ENCODE measurements around the gene HSPG2. TPM values are rescaled to one million over a fixed set of nuclear protein-coding genes. Genes with fewer than 3 reads are reported as not detected.
A peak's percentile ranks its signal among the peaks of the same experiment; 100 is the strongest.

HSPG2 gene
- total RNA-seq, 1 experiment from 2014 or later = 171 TPM

GRCh38 chr1:21961337-21961736 lies 24.2 kb upstream of the HSPG2 start:
- H3K36me3 ChIP-seq (ENCODE audit: control insufficient read depth, insufficient read depth, low read length) = no peaks in the 10 kb centered on the region
- in situ Hi-C loops (cut with HindIII; ENCODE audit: low pct_unique_long_range_greater_than_20kb, low sequenced_read_pairs) (no loop called here), intact Hi-C loops (cut with micrococcal nuclease; ENCODE audit: unreplicated experiment) (no loop called here)
- ATAC-seq (no peak), DNase-seq (ENCODE audit: low read depth, low spot score) (no peak)
- peak overlapping the region; percentile 45 for H3K27ac ChIP-seq (ENCODE audit: low read length)
- TF ChIP-seq REST (IDR thresholded peaks at IDR 0.05; ENCODE audit: insufficient read depth in 1 of 2, low read depth in 2 of 2, low read length in 1 of 2) = no peak
- no peak for TF ChIP-seq SIN3A (IDR thresholded peaks at IDR 0.05; ENCODE audit: borderline replicate concordance, insufficient read depth, low read depth, low read length)
- TF ChIP-seq CTCF (IDR thresholded peaks at IDR 0.05) = no peak
- no peak for TF ChIP-seq POLR2AphosphoS5 (IDR thresholded peaks at IDR 0.05; ENCODE audit: low read depth, low read length)
- TF ChIP-seq TCF7L2 (IDR thresholded peaks at IDR 0.05; ENCODE audit: low read depth, low read length) = no peak
- POLR2A ChIA-PET = no interaction called here
- BruUV-seq (replicated peaks) = no TSS peak
- CTCF ChIA-PET = interaction anchor here (0.6 kb wide), 1 partner anchor 298 kb away, joined by 3 read pairs; no protein-coding TSS in a partner anchor
- no peaks in the 10 kb centered on the region for H3K9me3 ChIP-seq (ENCODE audit: control insufficient read depth, insufficient read depth, low read depth, low read length)
- no peaks in the 10 kb centered on the region for H3K27me3 ChIP-seq (ENCODE audit: control insufficient read depth, insufficient read depth, low read length)
- H3K4me3 ChIP-seq (ENCODE audit: low read depth in 2 of 2, low read length in 2 of 2) = no peak overlapping the region
- peaks cover 19% of the 10 kb centered on the region for H3K4me1 ChIP-seq (ENCODE audit: control insufficient read depth, insufficient read depth, low read length)

- peak; percentile 88 for ATAC-seq
- no peaks in the 10 kb centered on the region for H3K9me3 ChIP-seq (ENCODE audit: control insufficient read depth, insufficient read depth, low read depth, low read length)
- no peaks in the 10 kb centered on the region for H3K27me3 ChIP-seq (ENCODE audit: control insufficient read depth, insufficient read depth, low read length)
- no peaks in the 10 kb centered on the region for H3K36me3 ChIP-seq (ENCODE audit: control insufficient read depth, insufficient read depth, low read length)
- ChIA-PET CTCF (no interaction called here), POLR2A (interaction anchor here (0.6 kb wide), 1 partner anchor 14 kb away, joined by 7 read pairs; no protein-coding TSS in a partner anchor)
- BruUV-seq (replicated peaks) = no TSS peak
- DNase-seq (ENCODE audit: low read depth, low spot score) = no peak
- peaks cover 25% of the 10 kb centered on the region for H3K4me1 ChIP-seq (ENCODE audit: control insufficient read depth, insufficient read depth, low read length)
- H3K27ac ChIP-seq (ENCODE audit: low read length) = peak overlapping the region; percentile 74
- intact Hi-C loops (cut with micrococcal nuclease; ENCODE audit: unreplicated experiment) = no loop called here
- in situ Hi-C loops (cut with HindIII; ENCODE audit: low pct_unique_long_range_greater_than_20kb, low sequenced_read_pairs) = no loop called here
- TF ChIP-seq SIN3A (IDR thresholded peaks at IDR 0.05; ENCODE audit: borderline replicate concordance, insufficient read depth, low read depth, low read length) (no peak), POLR2AphosphoS5 (IDR thresholded peaks at IDR 0.05; ENCODE audit: low read depth, low read length) (no peak), CTCF (IDR thresholded peaks at IDR 0.05) (no peak), TCF7L2 (IDR thresholded peaks at IDR 0.05; ENCODE audit: low read depth, low read length) (no peak), REST (IDR thresholded peaks at IDR 0.05; ENCODE audit: insufficient read depth in 1 of 2, low read depth in 2 of 2, low read length in 1 of 2) (no peak)
- no peak overlapping the region for H3K4me3 ChIP-seq (ENCODE audit: low read depth in 2 of 2, low read length in 2 of 2)
Measured at GRCh38 chr1:21956720-21957552, 19.8 kb upstream of the HSPG2 start.

All from Panc1 (cell line).